K562 (cell line): Measurements from ENCODE around the gene FBXO27. TPM values are rescaled to one million over a fixed set of nuclear protein-coding genes. Genes with fewer than 3 reads are reported as not detected.

Experiments used
- CUX1 ChIP-seq: fragments of 200-800 bp; sonication (Bioruptor generic); IDR thresholded peaks from 2 replicates; pipeline ENCODE4 v1.6.1; 2016; ENCODE audit warnings: missing genetic modification characterization, missing compliant biosample characterization
- ESRRB ChIP-seq: fragments of 250-450 bp; sonication (Bioruptor Pico); IDR thresholded peaks from 2 replicates; pipeline ENCODE4 v1.5.0; 2020; ENCODE audit warnings: mild to moderate bottlenecking, moderate library complexity, borderline replicate concordance
- FOXK2 ChIP-seq, 2 experiments: fragments of 450-650 bp; IDR thresholded peaks in 1 of 2; conservative IDR thresholded peaks in 1 of 2; 2 replicates each; pipeline ENCODE4 v1.6.1; 2016; ENCODE audit warnings: low read depth in 2 of 2, mild to moderate bottlenecking in 1 of 2
- FUS ChIP-seq: fragments of 200-400 bp; formaldehyde crosslinking; optimal IDR thresholded peaks from 2 replicates; pipeline ENCODE3; 2017; ENCODE audit warnings: low read depth, low read length
- ID3 ChIP-seq, 2 experiments: fragments of 250-450 bp in 1 of 2; fragments of 450-650 bp in 1 of 2; sonication (Bioruptor Pico) in 1 of 2; IDR thresholded peaks; 2 replicates each; pipeline versions ENCODE4 v1.6.1 to v1.8.0; 2016 to 2021; ENCODE audit warnings: mild to moderate bottlenecking in 2 of 2, moderate library complexity in 2 of 2, missing compliant biosample characterization in 1 of 2, missing genetic modification characterization in 1 of 2
- KAT7 ChIP-seq: sonication (generic); formaldehyde crosslinking; IDR thresholded peaks from 2 replicates; pipeline ENCODE4 v1.8.0; 2022; ENCODE audit warnings: missing genetic modification reagents, mild to moderate bottlenecking, borderline replicate concordance
- MYBL2 ChIP-seq, 2 experiments: fragments of 450-650 bp in 1 of 2; sonication (generic) in 1 of 2; formaldehyde crosslinking in 1 of 2; IDR thresholded peaks; 2 replicates each; pipeline versions ENCODE4 v1.6.1 to v1.8.1; 2017 to 2022; ENCODE audit warnings: borderline replicate concordance in 1 of 2, inconsistent platforms in 1 of 2, low read depth in 1 of 2, mild to moderate bottlenecking in 1 of 2, missing genetic modification reagents in 1 of 2, moderate library complexity in 1 of 2
- MYC ChIP-seq, 2 experiments: fragments of 250-450 bp in 1 of 2; sonication (Bioruptor Pico) in 1 of 2; IDR thresholded peaks; 2 replicates each; pipeline versions ENCODE4 v1.5.1 to v1.6.1; 2012 to 2021; ENCODE audit warnings: low read depth in 2 of 2, borderline replicate concordance in 1 of 2, improper control_type of control experiment in 1 of 2, low read length in 1 of 2, mild to moderate bottlenecking in 1 of 2, moderate library complexity in 1 of 2
- RHOXF2B ChIP-seq: fragments of 250-450 bp; sonication (Bioruptor Pico); conservative IDR thresholded peaks from 2 replicates; pipeline ENCODE4 v1.5.1; 2021
- SMAD4 ChIP-seq: fragments of 250-450 bp; sonication (Bioruptor Pico); conservative IDR thresholded peaks from 2 replicates; pipeline ENCODE4 v1.8.0; 2021; ENCODE audit warnings: inconsistent platforms, mild to moderate bottlenecking, moderate library complexity
- TCF3 ChIP-seq: sonication (generic); formaldehyde crosslinking; IDR thresholded peaks from 2 replicates; pipeline ENCODE4 v1.4.0; 2020; ENCODE audit warnings: mild to moderate bottlenecking, missing genetic modification reagents
- TSHZ1 ChIP-seq: fragments of 250-450 bp; sonication (Bioruptor Pico); IDR thresholded peaks from 2 replicates; pipeline ENCODE4 v1.4.0; 2020; ENCODE audit warnings: mild to moderate bottlenecking, moderate library complexity
- ZNF639 ChIP-seq, 2 experiments: fragments of 200-800 bp in 1 of 2; sonication (Bioruptor generic) in 1 of 2; sonication (generic) in 1 of 2; formaldehyde crosslinking in 1 of 2; IDR thresholded peaks in 1 of 2; conservative IDR thresholded peaks in 1 of 2; 2 replicates each; pipeline versions ENCODE4 v1.5.0 to v1.6.1; 2016 to 2020; ENCODE audit warnings: missing compliant biosample characterization in 1 of 2, missing genetic modification characterization in 1 of 2, missing genetic modification reagents in 1 of 2
- polyA plus RNA-seq, 8 experiments: library from polyadenylated mRNA; depleted of rRNA in 4 of 8; stranded (reverse) in 5 of 8; unstranded in 3 of 8; fragments of >200 nt; fragmentation: Nextera tagmentation in 2 of 8; fragmentation: Illumina TruSeq in 1 of 8; extraction: Ambion mirVana in 2 of 8; extraction: Trizol in 1 of 8; gene quantifications; 2 replicates each; pipeline versions ENCODE4 v1.2.1 to v1.2.3, GENCODE V29; 2011 to 2014; ENCODE audit warnings: inconsistent platforms in 1 of 8, missing spikeins in 1 of 8
- total RNA-seq, 7 experiments: library from RNA; depleted of rRNA in 6 of 7; stranded (reverse); fragments of >200 nt in 6 of 7; fragmentation: Illumina TruSeq in 2 of 7; extraction: Trizol in 2 of 7; gene quantifications; 2 replicates each; pipeline versions ENCODE4 v1.2.1 to v1.2.3, GENCODE V29; 2011 to 2021; ENCODE audit warnings: low replicate concordance in 1 of 7

FBXO27 gene
- total and polyA plus RNA-seq, 9 of the 15 experiments (the other 6 are each of a cell fraction or from before 2014, with no cell fraction given) = 1.8 to 11.0 (median 6.3) TPM

GRCh38 chr19:39031368-39032062 is 834 bp downstream of the FBXO27 start (continued):
- TF ChIP-seq CUX1 (no peak), FUS (peak; percentile 60), TCF3 (0 out of 2 replicates have a peak, but pooled peaks have one; percentile 30), TSHZ1 (no peak), ESRRB (no peak), KAT7 (no peak), RHOXF2B (CRISPR knock-in tag) (no peak), ID3 (CRISPR knock-in tag; IDR thresholded peaks at IDR 0.05) (no peak), ID3 (tag; IDR thresholded peaks at IDR 0.05) (peak; percentile 81), SMAD4 (CRISPR knock-in tag) (no peak), MYC (IDR thresholded peaks at IDR 0.05; ENCODE audit: low read depth, low read length) (peak; percentile 17), MYC (CRISPR knock-in tag; IDR thresholded peaks at IDR 0.05; ENCODE audit: borderline replicate concordance, low read depth) (no peak), FOXK2 (conservative IDR thresholded peaks at IDR 0.05 in 1 of 2, IDR thresholded peaks at IDR 0.05 in 1 of 2; ENCODE audit: low read depth in 2 of 2) (no peak), MYBL2 (IDR thresholded peaks at IDR 0.05; ENCODE audit: low read depth) (no peak), MYBL2 (CRISPR knock-in tag; IDR thresholded peaks at IDR 0.05; ENCODE audit: borderline replicate concordance) (no peak), ZNF639 (CRISPR knock-in tag; conservative IDR thresholded peaks at IDR 0.05 in 1 of 2, IDR thresholded peaks at IDR 0.05 in 1 of 2) (no peak)
